ENCODE data around the gene HOXC5.
"Not testable (repeated sequence)": the region's sequence is repeated elsewhere in the genome, so short reads cannot be mapped to it uniquely, and the experiment has no call there.

HOXC5 gene

DNA sequence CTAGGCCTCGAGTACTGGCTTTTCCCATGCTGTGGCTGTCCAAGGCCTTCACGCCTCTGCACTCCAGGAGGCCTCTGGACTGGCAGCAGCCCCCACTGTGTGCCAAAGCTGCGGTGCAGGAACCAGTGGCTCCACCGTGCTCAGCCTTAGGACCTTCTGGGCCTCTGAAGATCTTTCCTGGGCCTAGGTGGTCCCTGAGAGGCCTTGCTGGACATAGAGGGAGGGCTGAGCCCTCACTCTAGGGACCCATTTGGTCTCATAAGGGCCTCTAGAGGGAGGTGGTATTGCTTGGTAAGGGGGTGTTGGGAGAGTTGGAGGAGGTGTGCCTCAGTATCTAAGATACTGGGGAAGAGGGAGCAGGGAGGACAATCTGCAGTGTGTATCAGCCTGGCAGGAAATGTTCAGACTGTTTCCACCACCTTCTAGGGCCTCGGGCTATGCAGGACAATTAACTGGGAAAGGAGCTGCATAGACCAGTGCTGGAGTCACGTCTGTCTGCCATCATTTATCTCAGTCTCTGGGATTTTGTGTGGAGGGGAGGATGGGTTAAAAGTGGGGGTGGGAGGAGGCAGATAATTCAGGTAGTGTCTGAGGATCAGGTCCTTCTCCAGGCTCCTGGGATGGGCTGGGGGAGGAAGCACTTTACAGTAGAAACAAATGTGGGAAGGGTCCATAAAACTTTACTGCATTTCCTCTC is 2.9 kb downstream of the HOXC5 start:
- no peak for DNase-seq

DNA sequence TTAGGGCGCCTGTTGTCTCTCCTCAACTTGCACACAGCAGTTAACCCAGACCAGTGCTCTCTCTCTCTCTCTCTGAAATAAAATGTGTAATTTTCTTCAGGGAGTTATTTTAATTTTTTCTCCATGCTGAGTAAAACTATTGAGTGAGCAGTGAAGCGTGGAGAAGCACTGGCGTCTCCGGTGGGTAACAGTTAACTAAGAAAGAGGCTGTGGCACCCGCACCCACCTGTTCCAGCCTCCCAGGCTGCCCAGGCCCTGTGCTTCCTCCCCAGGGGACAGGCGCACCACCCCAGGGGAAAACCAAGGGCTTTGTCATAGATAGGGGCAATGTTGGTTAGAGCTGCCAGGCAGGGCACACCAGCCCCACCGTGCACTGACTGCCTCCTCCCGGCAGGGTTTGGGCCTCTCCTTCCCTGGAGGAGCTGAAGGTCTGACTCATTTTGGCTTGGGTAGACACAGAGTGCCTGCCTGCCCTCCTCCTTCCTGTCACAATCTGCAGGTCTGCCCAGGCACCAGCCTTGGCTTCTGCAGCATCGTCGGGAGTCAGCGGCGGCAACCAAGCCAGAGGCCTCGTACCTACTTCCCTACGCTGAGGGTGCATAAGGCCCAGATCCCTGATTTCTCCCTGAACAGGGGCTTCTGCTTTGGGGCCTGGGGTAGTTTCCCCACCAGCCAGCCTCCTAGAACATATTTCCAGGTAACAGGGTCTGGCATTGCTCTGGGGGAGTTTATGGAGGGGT is 3.9 kb downstream of the HOXC5 start:
- no peak for DNase-seq

DNA sequence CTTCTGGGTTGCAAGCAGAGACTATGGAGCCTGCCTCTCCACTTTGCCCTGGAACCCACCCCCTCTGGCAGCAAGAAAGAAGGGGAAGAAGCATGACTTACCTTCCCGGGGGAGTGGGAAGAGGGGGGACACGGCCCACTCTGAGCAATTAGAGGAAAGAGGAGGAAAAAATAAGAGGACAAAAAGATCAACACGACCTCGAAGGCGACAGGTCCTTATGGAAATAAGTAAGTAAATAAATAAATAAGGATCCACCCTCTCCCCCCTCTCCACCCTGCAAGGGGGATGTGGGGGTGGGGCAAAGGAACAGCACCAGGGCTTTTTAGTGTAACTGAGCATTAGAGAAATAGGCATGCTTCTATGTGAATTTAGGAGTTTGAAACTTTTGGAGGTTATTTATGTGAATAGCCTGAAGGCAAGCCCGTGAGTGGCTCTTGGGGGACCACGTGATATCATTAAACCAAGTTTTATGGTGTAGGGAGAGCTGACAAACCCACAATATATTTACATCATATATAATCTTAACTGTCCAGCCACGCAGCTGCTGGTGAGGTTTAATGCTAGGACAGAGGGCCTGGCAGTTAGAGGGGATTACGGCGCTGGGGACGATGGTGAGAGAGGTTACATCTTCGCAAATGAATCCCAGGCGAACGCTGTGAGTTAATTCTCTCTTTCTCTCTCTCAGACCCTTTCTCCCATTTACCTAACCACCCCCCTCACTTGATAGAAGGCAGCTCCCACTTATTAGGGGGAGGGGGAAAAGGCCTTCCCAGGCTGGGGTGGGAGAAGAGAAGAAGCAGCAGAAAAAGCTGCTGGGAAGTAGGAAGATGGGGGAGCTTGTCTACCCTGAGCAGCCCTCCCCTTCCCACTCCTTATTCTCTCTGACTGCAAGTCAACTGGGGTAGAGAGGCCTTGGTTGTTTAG is 4.8 kb downstream of the HOXC5 start:
- no peak for DNase-seq

DNA sequence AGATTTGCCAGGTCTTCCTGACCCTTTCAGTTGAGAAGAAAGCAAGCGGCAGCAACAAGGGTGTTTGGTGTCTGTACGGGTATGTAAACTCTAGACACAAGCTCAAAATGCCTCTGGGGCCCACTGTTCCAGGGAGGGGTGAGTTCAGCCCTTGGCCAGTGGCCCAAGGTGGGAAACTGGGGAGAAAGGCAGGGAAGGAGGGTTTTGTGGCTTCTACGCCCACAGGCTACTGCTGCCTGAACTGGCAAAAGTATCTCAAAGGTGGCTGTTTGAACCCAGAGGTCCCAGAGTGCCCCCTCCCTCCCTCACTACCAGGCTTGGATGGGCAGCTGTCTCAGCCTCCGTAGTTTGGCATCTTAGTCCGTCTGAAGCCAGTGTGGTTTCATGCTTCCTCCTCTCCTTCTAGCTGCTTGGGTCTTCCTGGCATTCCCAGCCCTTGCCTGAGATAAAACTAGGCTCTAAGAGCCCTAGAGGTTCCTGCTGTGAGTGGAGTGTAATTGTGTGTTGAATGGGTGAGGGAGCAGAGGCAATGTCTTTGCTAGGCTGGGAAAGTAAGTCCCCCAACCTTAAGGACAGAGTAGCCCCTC is 5.5 kb downstream of the HOXC5 start:
- DNase-seq: no peak

DNA sequence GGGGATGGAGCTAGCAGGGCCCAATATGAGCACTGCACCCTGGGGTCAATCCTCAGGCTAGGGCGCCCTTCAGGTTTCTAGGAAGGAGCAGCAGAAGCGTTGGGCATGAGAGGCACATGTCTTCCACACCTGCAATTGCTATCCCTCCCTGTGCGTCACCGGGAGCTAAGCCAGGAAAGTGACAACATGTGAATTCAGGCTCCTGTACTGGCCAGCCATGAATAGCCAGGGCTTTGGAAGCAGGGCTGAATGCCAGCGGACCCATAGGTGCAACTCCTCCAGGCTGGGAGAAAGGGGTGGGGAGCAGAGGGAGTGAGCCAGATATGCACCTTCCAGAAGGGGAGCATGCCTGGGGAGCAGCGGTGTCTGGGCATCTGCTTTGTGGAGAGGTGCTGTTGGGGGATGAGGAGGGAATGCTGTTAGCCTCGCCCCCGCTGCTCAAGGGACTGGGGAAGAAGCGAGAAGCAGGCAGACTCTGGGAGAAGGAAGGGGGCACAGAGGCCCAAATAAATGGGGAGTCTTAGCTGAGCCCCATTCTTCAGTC is 6.1 kb downstream of the HOXC5 start:
- DNase-seq: no peak

DNA sequence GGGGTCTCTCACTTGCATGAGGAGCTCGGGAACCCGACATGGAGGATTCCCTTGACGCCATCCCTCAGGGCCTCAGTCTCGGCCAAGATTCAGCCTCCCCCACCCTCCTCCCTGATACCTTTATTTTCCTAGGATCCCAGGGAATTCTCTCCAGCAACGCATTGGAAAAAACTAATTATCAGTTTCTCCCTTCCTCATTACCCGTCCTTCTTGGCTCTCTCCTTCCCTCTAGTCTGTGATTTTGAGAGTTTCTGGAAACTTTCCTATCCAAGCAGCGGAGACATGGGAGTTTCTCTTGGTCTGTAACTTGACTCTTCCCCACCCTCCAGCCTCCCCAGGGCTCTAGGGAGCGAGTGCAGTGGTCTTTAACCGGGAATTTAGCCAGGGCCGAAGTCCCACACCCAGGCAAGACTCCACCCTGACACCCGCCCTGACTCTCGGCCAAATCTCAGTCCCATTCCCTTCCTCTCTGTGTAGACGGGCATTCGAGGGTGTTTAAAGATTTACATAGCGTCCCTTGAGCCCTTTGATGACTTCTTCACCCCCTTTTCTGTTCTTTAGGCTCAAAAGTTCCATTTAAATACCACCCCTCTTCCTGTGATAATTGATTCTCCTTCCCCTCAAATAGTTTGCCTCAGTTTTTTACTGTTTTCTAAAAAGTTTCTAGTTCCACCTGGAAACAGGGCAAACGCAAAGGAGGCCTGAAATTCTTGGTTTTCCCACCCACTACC is 6.7 kb downstream of the HOXC5 start:
- no peak for DNase-seq

DNA sequence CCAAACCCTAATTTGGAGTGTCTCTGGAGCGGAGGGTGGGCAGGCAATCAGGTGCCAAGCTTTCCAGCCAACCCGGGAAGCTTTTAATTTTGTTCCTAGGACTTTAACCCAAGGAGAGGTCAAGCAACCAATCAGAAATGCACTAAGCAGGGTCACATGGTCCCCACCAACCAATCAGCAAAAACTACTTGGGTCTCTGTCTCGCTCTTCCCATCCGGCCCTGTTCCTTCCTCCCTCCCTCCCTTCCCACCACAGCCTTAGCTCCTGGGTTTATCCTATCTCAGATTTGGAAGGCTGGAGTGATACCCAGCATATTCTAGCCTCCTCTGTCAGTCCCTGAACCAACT is 7.3 kb downstream of the HOXC5 start:
- DNase-seq: no peak

DNA sequence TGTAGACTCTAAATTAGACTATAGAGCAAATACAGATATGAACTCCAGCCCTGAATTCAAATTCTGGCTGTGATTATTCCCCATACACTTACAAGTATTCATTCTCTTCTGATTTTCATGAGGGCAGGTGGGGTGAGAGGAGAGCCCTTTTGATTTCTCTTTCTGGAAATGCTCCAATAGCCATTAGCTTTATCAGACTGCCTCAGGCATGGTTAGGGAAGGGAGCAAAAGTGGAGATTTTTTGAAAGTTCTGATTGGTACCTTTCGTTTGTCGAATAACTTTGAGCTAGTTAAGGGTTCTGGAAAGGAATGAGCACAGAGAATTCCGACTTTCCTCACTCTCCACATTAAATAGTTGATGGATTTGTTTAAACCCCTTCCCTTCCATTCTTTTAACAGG is 7.8 kb downstream of the HOXC5 start:
- DNase-seq: no peak

DNA sequence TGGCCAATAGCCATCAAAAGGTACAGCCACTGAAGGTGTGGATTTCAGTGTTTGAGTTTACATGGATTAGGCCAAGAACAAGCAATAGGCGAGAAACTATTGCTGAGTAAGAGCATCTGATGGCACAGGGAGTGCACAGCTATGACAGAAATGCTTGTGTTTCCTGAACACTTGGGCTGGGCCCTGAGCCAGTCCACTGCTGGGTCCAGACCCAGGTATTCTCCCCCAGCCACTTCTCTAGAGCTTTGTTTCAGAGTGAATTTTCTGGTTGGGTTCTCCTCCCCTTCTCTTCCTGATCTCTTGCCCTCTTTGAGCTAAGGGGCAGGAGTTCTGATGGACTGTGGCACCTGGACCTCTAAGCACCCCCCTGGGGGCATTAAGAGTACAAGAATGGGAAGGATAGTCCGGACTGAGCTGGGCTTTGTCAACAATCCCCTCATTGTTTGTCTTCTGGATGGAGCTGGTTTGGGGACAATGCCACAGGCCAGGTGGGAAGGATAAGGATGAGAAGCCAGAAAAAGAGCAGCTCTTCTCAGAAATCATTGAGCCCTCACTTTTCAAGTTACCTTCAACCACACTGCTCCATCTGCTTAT is 8.3 kb downstream of the HOXC5 start:
- no peak for DNase-seq

DNA sequence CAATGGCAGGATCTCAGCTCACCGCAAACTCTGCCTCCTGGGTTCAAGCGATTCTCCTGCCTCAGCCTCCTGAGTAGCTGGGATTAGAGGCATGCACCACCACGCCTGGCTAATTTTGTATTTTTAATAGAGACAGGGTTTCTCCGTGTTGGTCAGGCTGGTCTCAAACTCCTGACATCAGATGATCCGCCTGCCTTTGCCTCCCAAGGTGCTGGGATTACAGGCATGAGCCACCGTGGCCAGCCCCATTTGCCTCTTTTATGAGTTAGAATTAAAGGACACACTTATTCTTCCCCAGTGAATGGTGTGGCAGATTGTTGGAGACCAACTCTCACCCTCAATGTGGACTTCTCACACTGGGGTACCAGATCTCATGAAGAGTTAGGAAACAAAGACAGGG is 9.2 kb downstream of the HOXC5 start:
- DNase-seq: not testable (repeated sequence)

DNA sequence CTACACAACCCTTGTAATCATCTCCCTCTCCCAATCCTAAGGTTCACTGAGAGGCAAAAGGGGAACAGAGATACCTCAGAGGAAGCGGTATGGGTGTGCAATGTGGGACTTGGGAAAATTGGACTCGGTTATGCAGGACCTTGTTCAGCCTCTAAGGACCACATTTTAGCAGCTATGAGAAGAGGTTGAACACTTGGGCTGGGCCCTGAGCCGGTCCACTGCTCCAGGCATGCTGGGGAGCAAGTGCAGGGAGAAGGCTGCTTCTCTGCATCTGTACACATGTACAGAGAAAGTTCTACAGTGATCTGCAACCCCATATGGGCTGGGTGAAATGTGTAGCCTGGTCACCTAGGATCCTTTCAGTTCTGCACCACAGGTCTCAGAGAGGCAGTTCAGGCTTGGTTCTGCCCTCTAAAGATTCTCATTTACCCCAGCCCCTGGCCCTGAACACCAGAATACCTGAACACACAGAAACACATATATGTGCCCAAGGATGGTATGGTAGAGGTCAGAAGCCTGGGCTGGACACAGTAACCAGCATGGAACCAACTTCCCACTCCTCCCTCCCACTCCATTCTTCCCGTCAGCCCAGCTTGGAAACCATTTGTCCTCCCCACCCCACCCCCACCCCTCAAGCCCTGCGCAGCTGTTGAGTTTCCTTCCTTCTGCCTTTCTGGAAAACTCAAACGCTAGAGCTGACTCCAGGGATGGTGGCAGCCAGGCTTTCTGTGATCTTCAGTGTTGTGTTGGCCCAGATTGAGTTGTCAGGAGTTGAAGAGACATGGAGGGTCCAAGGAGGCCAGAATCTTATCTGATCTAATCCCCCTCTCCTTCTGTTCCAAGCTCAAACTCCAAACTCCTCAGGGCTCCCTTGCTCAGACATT is 10.4 kb downstream of the HOXC5 start:
- no peak for DNase-seq

DNA sequence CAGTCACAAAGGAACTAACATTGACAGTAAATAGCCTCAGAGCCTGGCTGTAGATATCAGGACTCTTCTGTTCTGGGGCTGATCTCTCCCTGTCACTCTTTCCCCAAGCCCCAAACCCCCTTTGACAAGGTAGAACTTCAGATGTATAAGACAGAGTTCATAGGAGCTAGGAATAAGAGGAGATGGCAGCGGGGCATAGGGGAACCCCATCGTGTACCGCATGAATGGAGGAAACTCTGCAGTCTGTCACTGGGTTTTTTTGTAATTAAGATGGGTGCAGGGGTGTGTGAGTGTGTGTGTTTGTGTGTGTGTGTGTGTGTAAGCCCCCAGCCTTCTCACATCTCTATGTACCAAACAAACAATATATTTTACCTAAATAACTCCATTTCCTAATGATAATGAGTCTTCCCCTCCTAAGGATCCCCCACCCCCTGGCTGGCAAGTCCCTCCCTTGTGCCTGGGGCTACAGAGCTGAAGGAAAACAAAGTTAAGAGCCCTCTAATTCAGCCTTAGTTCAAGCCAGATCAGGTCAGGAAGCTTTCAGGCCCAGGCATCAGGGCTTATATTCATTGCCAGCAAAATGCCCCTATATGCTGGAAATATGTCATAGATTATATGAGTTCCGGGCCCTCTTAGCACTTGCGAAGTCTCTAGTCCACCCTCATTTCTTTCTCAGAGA is 11.7 kb downstream of the HOXC5 start:
- DNase-seq: no peak

DNA sequence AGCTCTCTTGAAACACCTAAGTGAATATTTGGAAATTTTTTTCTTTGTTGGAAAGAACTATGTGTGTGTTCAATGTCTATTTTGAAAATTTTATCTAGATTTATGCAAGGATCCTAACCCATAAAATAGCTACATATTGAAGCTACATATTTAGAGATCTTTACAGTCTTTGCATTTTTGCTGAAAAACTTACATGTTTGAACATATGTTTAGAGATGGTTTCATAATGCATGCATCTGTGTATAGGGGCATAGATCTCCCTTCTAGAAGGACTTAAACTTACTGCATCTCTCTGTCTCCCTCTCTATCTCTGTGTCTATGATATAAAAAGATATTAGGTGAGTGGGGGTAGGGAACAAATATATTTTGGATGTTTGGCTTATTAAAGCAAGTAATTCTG is 12.6 kb downstream of the HOXC5 start:
- DNase-seq: no peak

DNA sequence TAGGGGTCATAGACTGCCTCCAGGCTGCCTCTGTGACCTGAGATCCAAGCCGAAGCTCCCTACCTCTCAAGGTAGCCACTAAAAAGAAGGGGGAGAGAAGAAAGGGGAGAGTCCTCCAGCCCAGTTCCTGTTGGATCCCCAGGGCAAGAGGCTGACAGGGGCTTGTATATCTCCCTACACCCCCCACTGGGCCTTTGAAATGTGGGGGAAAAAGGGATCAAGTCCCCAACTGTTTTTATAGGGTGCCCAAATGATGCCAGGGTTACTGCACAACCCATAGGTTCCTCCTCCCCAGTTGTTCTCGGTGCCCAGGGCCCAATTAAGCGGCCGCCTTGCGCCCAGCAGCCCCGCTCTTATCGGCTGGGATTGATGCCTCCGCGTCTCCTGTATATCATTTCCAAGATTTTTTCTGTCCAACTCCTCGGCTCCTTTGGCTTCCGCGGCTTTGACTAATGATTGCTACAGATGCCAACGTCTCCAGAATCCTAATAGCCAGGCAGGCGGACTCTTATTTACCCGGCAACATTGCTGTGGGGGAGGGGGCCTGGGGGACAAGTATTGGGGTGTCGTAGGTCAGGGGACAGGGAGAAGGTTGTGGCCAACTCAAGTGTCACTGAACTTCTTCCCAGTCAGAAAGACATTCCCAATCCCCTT is 13.1 kb downstream of the HOXC5 start:
- no peak for DNase-seq

DNA sequence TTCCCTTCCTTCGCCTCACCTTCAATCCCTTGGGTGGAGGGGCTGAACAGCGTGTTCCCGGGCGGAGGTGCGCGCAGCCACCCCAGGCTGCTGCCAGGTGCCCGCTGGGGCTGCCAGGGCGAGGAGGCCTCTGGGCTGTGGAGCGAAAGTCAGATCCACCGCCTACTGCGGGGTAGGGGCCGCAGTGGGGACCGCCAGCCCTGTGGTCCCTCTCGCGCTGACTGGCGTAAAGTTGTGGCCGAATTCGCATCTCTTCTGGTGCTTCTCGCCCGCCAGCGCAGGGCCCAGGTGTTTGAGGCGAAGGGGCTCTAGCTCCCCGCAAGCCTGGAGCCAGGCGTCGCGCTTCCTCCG is 13.9 kb downstream of the HOXC5 start:
- DNase-seq: no peak

DNA sequence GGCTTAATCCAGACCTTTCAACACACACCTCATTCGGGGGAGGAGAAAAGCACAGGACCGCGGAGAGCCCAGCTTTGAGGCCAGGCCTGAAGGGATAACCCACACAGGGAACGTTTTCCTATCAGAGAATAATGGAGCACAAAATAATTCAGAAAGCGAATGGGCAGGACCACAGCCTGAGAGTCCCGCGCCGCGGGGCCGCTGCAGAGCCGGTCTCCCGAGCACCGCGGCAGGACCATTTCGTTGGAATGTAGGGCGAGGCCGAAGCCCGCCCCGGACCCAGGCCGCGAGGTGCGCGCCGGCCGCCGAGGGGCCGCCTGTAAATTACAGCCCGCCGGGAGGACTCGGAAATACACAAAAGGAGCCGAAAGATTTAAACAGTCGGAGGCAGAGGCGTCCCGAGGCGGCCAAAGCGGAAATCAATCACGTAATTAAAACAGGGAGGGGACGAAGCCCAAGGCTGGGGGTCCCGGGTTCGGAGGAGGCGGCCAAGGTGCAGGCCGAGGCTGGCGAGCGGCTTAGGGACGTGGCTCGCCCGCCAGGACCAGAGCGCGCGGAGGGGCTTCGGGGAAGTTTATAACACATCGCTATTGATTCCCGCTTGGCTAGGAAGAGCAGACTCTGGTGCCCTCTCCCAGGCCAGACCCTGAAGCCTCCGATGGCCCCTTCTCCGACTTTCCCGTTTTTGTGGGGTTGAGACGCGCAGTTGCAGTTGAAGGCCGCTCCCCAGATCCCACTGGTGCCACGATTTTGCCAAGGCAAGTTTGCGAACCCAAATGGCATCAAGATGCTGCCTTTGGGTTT is 14.5 kb downstream of the HOXC5 start:
- no peak for DNase-seq

DNA sequence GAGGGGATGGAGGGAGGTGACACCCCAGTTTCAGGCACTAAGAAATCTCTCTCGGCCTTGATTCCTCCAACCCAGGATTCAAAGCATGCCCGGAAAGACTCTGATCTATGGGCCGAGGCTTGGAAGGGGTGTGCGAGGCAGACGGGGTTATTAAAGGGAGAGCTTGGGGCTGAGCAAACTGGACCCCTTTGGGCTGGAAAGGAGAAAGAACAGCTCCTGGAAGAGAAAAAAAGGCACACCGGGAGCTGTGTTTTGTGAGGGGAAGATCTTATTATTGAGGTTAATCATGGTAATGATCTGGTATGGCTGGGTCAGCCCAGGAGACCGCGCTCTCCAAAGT is 15.1 kb downstream of the HOXC5 start:
- no peak for DNase-seq

DNA sequence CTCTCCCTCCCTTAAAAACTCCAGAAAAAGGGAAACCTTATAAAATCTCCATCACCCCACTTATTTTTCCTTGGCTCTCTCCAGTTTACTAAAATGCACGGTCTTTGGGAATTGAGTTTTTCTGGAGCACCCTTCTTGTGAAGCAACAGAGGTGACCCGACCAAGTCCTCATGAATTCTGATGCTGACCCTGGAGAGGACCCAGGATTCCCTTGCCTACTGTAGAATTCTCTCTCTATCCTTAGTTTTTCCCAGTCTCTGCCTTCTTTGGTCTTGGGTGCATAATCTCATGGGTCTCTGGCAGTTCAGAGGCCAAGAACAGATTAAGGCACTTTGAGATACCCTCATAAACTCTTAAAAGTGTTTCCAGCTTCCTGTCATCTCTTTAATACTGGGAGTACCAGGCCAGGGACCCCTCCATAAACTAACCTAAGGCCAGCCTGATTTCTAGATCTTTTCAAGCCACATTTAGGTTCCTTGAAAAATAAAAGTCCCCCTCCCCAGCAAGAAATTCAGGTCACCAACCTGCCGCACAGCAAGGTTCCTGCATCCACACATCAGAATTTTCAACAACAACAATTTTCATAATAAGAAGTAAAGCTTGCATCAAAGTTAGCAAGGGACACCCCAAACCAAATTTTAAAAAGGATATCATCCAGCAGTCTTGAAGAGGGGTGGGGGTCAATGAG is 15.7 kb downstream of the HOXC5 start:
- DNase-seq: no peak

DNA sequence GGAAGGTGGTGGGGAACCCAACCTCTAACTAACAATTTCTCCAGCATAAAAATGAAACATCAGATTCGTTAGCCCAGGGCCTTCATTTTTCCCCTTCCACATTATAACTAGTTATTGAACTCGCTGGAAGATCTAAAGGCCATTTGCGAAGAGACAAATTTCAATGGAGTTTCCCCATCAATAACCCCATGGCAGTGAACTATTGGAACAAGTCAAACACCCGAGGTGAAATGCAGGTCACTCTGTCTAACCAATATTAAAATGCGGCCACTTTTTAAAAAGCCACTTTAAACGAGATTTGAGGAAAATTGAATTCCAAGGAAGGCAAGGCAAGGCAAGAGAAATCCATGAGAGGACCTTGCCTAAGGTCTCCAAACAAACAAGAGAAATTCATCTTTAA is 16.3 kb downstream of the HOXC5 start:
- no peak for DNase-seq
